Measurements from ENCODE around the gene HOXA11.

DNA sequence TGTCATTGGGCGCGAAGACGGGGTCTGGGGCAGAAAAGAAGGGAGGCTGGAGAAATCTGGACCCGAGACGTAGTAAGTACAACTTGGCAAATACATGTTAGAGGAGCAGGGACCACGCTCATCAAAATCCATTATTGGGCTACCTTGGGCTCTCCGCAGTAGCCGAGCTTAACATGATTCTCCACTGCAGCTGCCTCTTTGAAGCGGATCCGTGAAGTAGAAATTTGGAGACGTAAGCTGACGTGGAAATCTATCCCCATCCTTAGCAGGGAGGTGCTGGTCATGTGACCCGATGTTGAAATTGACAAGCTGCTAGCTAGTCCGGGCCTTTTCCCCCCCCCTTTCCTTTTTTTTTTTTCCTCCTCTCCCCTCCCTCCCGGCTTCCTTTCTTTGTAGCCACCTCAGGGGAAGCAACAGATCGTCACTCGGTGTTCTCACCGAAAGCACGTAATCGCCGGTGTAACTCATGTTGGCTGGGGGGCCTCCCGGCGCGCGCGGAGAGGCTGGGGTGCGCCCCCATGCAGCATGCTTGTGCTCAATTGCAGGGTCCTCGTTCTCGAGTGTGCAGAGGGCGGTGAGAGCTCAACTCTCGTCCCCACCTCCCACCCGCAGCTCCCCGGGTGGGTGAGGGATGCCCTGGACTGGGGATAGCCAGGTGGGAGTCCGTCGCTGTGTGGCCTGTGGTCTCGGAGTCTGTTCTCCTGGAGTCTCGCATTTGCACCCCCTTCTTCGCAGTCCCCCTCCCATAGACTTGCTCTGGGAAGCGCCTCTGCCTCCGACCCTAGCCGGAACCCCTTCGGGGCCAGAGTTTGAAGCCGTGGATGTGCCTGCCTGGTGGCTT lies at the start of gene HOXA11:
- TF ChIP-seq, protein P1, sequence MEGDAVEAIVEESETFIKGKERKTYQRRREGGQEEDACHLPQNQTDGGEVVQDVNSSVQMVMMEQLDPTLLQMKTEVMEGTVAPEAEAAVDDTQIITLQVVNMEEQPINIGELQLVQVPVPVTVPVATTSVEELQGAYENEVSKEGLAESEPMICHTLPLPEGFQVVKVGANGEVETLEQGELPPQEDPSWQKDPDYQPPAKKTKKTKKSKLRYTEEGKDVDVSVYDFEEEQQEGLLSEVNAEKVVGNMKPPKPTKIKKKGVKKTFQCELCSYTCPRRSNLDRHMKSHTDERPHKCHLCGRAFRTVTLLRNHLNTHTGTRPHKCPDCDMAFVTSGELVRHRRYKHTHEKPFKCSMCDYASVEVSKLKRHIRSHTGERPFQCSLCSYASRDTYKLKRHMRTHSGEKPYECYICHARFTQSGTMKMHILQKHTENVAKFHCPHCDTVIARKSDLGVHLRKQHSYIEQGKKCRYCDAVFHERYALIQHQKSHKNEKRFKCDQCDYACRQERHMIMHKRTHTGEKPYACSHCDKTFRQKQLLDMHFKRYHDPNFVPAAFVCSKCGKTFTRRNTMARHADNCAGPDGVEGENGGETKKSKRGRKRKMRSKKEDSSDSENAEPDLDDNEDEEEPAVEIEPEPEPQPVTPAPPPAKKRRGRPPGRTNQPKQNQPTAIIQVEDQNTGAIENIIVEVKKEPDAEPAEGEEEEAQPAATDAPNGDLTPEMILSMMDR (IDR thresholded peaks at IDR 0.05): no peak
- no peak for TF ChIP-seq POLR2A (IDR thresholded peaks at IDR 0.05)

Measured in adrenal gland (tissue), 5 donors.